ENCODE results near the gene APEH. TPM values are rescaled to one million over a fixed set of nuclear protein-coding genes. Genes with fewer than 3 reads are reported as not detected.

The APEH gene
- total and polyA plus RNA-seq, 2 of the 13 experiments (the other 11 are each of a cell fraction or from before 2014, with no cell fraction given): 116 to 130 TPM

- TF ChIP-seq ZNF34 (CRISPR knock-in tag; IDR thresholded peaks at IDR 0.05; ENCODE audit: borderline replicate concordance): no peak
- no peak for TF ChIP-seq ZFP36L2 (CRISPR knock-in tag; IDR thresholded peaks at IDR 0.05)
- no peak for TF ChIP-seq ZKSCAN5 (CRISPR knock-in tag; IDR thresholded peaks at IDR 0.05)
- no peak for TF ChIP-seq DNMT1 (CRISPR knock-in tag; IDR thresholded peaks at IDR 0.05)
- TF ChIP-seq NCOA2 (CRISPR knock-in tag; IDR thresholded peaks at IDR 0.05): peak; percentile 72
- TF ChIP-seq FOXP4 (CRISPR knock-in tag; IDR thresholded peaks at IDR 0.05): peak; percentile 18; the same call in 1 of the 2 replicates
- no peak for TF ChIP-seq CERS6 (CRISPR knock-in tag; IDR thresholded peaks at IDR 0.05)
- no peak for TF ChIP-seq MIER2 (CRISPR knock-in tag; IDR thresholded peaks at IDR 0.05)
- no peak for TF ChIP-seq KDM6A (CRISPR knock-in tag; IDR thresholded peaks at IDR 0.05; ENCODE audit: low read depth)
- TF ChIP-seq ZNF781 (CRISPR knock-in tag; IDR thresholded peaks at IDR 0.05; ENCODE audit: borderline replicate concordance, not compliant biosample characterization): no peak
- no peak for TF ChIP-seq ZBTB42 (CRISPR knock-in tag; IDR thresholded peaks at IDR 0.05)
- no peak for TF ChIP-seq NONO (IDR thresholded peaks at IDR 0.05)
- TF ChIP-seq NONO (CRISPR knock-in tag; conservative IDR thresholded peaks at IDR 0.05): no peak
- no peak for TF ChIP-seq ESRRA (CRISPR knock-in tag; IDR thresholded peaks at IDR 0.05; ENCODE audit: low read depth)
- TF ChIP-seq ZFP62 (CRISPR knock-in tag; IDR thresholded peaks at IDR 0.05): no peak
- no peak for TF ChIP-seq KLF6 (CRISPR knock-in tag; IDR thresholded peaks at IDR 0.05)
- no peak for TF ChIP-seq ZNF326 (CRISPR knock-in tag; IDR thresholded peaks at IDR 0.05; ENCODE audit: borderline replicate concordance)
- TF ChIP-seq CREM (IDR thresholded peaks at IDR 0.05): 0 out of 2 replicates have a peak, but pooled peaks have one; percentile 16
- TF ChIP-seq CREM (CRISPR knock-in tag; IDR thresholded peaks at IDR 0.05): no peak
- no peak for TF ChIP-seq ZNF484 (CRISPR knock-in tag; IDR thresholded peaks at IDR 0.05; ENCODE audit: borderline replicate concordance, low read depth)
- no peak for TF ChIP-seq ZNF124 (CRISPR knock-in tag; IDR thresholded peaks at IDR 0.05)
- no peak; the same call in 1 of the 2 replicates for TF ChIP-seq ATF2 (CRISPR knock-in tag; IDR thresholded peaks at IDR 0.05)
- 0 out of 2 replicates have a peak, but pooled peaks have one; percentile 52 for TF ChIP-seq ZNF572 (CRISPR knock-in tag; IDR thresholded peaks at IDR 0.05)
- TF ChIP-seq SAP130 (CRISPR knock-in tag; IDR thresholded peaks at IDR 0.05; ENCODE audit: low read depth): peak; percentile 60
- 0 out of 2 replicates have a peak, but pooled peaks have one; percentile 32 for TF ChIP-seq SP2 (CRISPR knock-in tag; IDR thresholded peaks at IDR 0.05)
- no peak for TF ChIP-seq LBX2 (CRISPR knock-in tag; IDR thresholded peaks at IDR 0.05; ENCODE audit: borderline replicate concordance)
Observed at GRCh38 chr3:49665822-49666519, 8.2 kb upstream of the APEH start (continued).
